HG03066 (cell line): ENCODE results near the gene ARHGAP22.

Experiments
- ATAC-seq: cut with Tn5 transposase; IDR thresholded peaks from one replicate; pipeline ENCODE4 v1.9.1; 2021; ENCODE audit warnings: low read depth; ENCODE audit not compliant: unreplicated experiment

ARHGAP22 gene

GRCh38 chr10:48556065-48556464, 48.8 kb downstream of the ARHGAP22 start:
- no peak for ATAC-seq

- ATAC-seq: no peak
Observed at GRCh38 chr10:48555310-48556042, 49.4 kb downstream of the ARHGAP22 start.

- no peak for ATAC-seq
Observed at GRCh38 chr10:48554656-48555055, 50.2 kb downstream of the ARHGAP22 start.

- ATAC-seq: no peak
Observed at GRCh38 chr10:48554246-48554645, 50.6 kb downstream of the ARHGAP22 start.

GRCh38 chr10:48552946-48553564, 51.8 kb downstream of the ARHGAP22 start:
- ATAC-seq: no peak

- no peak for ATAC-seq
Observed at GRCh38 chr10:48551861-48552591, 52.8 kb downstream of the ARHGAP22 start.

GRCh38 chr10:48550977-48551376, 53.9 kb downstream of the ARHGAP22 start:
- ATAC-seq: no peak

- no peak for ATAC-seq
Observed at GRCh38 chr10:48550071-48550691, 54.7 kb downstream of the ARHGAP22 start.

GRCh38 chr10:48549236-48549635, 55.6 kb downstream of the ARHGAP22 start:
- no peak for ATAC-seq

GRCh38 chr10:48548531-48549135, 56.2 kb downstream of the ARHGAP22 start:
- ATAC-seq: no peak

GRCh38 chr10:48547981-48548380, 56.9 kb downstream of the ARHGAP22 start:
- ATAC-seq: no peak

GRCh38 chr10:48547061-48547895, 57.6 kb downstream of the ARHGAP22 start:
- no peak for ATAC-seq

GRCh38 chr10:48545462-48546145, 59.3 kb downstream of the ARHGAP22 start:
- no peak for ATAC-seq

- no peak for ATAC-seq
Observed at GRCh38 chr10:48543182-48543844, 61.6 kb downstream of the ARHGAP22 start.

GRCh38 chr10:48542471-48543181, 62.2 kb downstream of the ARHGAP22 start:
- ATAC-seq: no peak

GRCh38 chr10:48541144-48541795, 63.6 kb downstream of the ARHGAP22 start:
- ATAC-seq: no peak

- no peak for ATAC-seq
Observed at GRCh38 chr10:48538611-48539010, 66.3 kb downstream of the ARHGAP22 start.
